ENCODE results near the gene CHRNA4. TPM values are rescaled to one million over a fixed set of nuclear protein-coding genes. Genes with fewer than 3 reads are reported as not detected.

CHRNA4 gene
- total RNA-seq, 1 experiment from 2014 or later = 0.37 TPM

DNA sequence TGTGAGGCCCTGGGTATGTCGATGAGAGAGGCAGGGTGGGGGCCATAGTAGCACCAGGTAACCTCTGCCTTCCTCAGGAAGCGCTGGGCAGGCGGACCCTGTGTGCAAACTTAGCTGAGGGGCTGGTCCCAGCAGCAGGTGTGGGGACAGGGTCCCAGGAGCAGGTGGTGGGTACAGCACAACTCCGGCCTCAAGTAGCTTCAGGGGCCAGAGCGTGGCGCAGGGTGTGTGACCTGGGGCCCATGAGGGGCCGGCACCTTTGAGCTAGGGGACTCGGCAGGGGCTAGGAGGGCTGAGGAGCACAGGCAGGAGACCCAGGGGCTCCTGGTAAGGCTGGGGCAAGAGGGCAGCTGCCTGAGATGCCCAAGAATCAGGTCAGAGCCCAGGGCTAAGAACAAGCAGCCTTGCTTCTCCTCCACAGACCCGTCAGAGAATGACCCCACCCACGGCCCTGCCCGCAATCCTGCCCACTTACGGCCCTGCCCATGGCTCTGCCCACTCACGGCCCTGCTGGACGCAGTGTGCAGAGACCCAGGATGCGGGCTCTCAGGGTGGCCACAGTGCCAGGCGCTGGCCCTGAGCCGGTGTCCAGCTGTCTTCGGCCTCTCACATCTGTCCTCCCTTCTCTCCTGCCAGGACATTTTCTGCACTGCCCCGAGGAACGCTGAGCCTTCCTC, 30.9 kb downstream of the CHRNA4 start:
- in situ Hi-C loops (cut with HindIII; ENCODE audit: low sequenced_read_pairs) = no loop called here
- no peak for DNase-seq (ENCODE audit: low spot score)

DNA sequence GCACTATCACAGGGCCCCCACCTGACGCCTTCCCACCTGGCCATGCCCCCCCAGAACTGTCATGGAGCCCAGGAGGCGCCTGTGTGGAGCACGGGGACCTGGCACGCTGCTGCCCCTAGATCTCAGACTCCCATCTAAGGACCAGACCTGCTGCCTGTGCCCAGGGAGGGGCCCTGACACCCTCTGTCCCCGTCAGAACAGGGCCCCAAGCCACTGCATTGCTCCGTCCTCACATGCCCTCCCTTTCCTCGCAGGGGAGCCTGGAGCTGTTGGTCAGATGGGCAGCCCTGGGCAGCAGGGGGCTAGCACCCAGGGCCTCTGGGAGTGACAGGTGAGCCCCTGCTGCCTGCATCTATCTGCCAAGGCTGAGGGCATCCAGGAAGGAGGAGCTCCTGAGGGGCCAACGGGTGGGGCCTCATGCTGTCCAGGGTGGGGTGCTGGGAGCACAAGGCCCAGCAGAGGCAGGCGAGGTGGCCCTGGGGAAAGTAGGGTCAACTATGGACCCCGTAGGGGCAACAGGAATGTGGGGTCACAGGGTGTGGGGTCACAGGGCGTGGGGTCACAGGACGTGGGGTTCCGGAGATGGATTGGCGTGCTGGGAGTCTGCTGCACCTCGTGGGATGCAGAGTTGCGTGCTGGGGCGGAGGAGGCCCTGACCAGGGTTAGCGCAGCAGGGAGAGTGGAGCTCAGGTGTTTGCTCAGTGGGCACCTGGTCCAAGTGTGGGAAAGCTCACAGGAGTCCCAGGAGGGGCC, 31.6 kb downstream of the CHRNA4 start:
- in situ Hi-C loops (cut with HindIII; ENCODE audit: low sequenced_read_pairs) = no loop called here
- DNase-seq (ENCODE audit: low spot score) = no peak

GRCh38 chr20:63328718-63329275, 32.4 kb downstream of the CHRNA4 start:
- no peak for DNase-seq (ENCODE audit: low spot score)
- in situ Hi-C loops (cut with HindIII; ENCODE audit: low sequenced_read_pairs) = no loop called here

GRCh38 chr20:63328026-63328700, 33.0 kb downstream of the CHRNA4 start:
- in situ Hi-C loops (cut with HindIII; ENCODE audit: low sequenced_read_pairs) = no loop called here
- DNase-seq (ENCODE audit: low spot score) = no peak

GRCh38 chr20:63327231-63327745, 33.9 kb downstream of the CHRNA4 start:
- in situ Hi-C loops (cut with HindIII; ENCODE audit: low sequenced_read_pairs) = no loop called here
- no peak for DNase-seq (ENCODE audit: low spot score)

DNA sequence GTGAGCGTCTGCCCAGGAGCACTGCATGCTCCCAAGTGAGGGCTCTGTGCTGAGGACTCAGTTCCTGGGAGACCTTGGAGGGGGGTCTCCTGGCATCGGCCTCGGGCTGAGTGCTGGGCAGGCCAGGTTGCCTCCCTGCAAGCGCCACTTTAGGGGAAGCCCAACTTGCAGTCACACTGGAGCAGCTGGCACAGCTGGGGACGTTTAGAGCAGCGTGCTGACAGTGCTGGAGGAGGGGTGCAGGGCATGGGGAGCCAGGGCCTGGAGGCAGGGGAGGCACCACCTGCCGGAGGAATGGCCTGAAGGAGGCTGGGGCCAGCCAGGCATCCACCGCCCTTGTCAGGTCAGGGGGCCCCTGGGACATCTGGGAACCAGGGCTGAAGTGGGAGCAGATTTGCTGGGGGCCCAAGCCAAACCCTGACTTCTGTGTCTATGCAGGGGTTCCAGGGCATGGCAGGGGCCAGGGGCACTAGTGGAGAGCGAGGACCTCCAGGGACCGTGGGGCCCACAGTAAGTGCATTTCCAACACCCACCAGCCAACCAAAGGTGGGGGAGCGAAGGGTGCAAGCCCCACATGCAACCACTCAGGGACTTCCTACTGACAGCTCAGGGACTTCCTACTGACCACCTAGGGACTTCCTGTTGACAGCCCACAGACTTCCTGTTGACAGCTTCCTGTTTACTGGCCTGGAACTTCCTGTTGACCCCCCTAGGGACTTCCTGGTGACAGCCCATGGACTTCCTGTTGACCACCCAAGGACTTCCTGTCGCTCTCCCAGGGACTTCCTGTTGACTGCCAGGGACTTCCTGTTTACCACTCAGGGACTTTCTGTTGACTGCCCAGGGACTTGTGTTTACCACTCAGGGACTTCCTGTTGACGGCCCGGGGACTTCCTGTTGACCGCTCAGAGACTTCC, 34.6 kb downstream of the CHRNA4 start:
- DNase-seq (ENCODE audit: low spot score) = no peak
- in situ Hi-C loops (cut with HindIII; ENCODE audit: low sequenced_read_pairs) = no loop called here

- in situ Hi-C loops (cut with HindIII; ENCODE audit: low sequenced_read_pairs) = no loop called here
Measured at GRCh38 chr20:63325554-63326313, 35.4 kb downstream of the CHRNA4 start.

GRCh38 chr20:63325021-63325471, 36.1 kb downstream of the CHRNA4 start:
- in situ Hi-C loops (cut with HindIII; ENCODE audit: low sequenced_read_pairs) = no loop called here
- DNase-seq (ENCODE audit: low spot score) = no peak

More at GRCh38 chr20:63325554-63326313, 35.4 kb downstream of the CHRNA4 start:
- no peak for DNase-seq (ENCODE audit: low spot score)

- in situ Hi-C loops (cut with HindIII; ENCODE audit: low sequenced_read_pairs) = no loop called here
- no peak for DNase-seq (ENCODE audit: low spot score)
Measured at GRCh38 chr20:63323357-63323981, 37.7 kb downstream of the CHRNA4 start.

- no peak for DNase-seq (ENCODE audit: low spot score)
- in situ Hi-C loops (cut with HindIII; ENCODE audit: low sequenced_read_pairs) = no loop called here
Measured at GRCh38 chr20:63322933-63323273, 38.2 kb downstream of the CHRNA4 start.

DNA sequence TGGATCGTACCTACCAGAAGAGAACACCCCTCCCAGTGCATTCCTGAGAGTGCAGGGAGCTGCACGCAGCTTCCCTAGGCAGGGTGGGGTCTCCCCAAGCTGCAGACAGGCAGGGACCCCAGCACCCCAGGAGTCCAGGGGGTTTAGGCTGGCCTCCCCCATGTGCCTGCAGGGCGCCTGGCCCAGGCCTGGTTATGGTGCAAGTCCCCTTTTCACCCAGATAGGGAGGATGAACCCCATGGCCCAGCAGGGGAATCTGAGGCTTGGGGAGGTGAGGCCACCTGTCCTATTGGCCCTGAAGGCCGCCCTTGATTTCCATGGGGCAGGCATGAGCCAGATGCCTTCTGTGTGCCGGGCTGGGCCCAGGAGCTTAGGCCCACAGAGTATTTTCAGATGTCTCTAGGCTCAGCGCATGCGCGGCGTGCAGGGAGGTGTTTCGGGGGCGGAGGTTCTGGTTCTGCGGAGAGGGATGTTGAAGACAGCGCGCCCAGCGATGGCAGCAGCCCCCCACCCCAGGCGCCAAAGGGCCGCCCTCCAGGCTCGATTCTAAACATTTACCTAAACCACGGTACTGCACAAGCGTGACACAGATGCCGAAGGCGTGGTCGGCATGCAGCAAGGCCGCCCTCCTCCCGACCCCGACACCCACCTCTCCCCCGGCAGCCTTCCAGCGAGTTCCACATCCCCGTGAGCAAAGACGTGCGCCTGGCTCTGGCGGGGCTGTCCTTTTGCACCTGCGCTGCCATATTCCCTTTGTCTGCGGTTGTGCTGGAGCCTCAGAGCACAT, 38.8 kb downstream of the CHRNA4 start:
- no peak for DNase-seq (ENCODE audit: low spot score)
- in situ Hi-C loops (cut with HindIII; ENCODE audit: low sequenced_read_pairs) = no loop called here

DNA sequence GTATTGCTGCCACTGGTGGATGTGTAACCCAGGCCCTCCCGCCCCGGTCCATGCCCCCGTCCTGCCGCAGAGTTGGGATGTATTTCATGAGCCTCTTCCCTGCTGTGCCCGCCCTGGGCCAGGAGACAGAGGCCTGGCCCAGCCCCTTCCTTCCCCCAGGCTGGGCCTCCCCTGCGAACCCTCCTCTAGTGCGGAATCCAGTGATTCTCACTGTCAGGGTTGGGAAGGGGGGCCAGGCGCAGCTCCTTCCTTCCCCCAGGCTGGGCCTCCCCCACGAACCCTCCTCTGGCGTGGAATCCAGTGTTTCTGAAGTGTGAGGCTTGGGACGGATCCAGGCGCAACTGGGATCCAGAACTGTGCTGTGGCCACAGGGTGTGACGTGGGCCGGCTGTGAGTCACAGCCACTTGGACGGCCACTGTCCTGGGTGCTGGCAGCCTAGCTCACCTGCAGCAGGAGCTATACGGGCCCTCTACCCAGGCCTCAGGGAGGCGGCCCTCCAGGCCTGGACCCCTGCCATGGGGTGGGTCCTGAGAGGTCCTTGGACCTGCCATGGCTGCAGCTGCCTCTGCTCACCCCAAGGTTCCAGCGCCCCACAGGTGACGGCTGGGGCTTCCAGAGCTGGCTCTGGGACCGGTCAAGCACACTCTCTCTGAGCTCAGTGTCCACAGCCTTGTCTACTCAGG, 39.9 kb downstream of the CHRNA4 start:
- DNase-seq (ENCODE audit: low spot score) = no peak
- in situ Hi-C loops (cut with HindIII; ENCODE audit: low sequenced_read_pairs) = no loop called here

DNA sequence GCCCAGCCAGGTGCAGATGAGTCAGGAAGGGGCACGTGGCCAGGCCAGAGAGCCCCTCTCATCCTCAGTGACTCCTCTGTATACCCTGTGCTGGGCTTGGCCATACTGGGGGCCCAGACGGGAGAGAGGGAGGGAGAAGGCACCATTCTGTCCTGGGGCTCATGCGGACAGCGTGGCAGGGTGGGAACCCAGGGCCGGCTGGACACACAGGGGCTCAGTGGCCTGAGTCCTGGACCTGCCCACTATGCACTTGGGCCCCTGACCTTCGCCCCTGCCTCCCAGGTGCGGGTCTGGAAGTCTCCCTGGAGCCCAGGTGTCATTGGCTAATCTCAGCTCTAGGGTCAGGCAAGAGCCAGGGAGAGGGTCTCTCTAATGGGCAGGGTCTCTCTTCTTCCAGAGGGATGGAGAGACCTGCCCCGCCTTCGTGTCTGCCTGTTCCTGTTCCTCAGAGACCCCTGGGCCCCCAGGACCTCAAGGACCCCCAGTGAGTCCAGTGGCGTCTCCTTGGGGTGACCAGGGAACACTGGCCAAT, 40.5 kb downstream of the CHRNA4 start:
- DNase-seq (ENCODE audit: low spot score) = no peak
- in situ Hi-C loops (cut with HindIII; ENCODE audit: low sequenced_read_pairs) = no loop called here

- in situ Hi-C loops (cut with HindIII; ENCODE audit: low sequenced_read_pairs) = no loop called here
- DNase-seq (ENCODE audit: low spot score) = no peak
Measured at GRCh38 chr20:63320041-63320511, 41.1 kb downstream of the CHRNA4 start.

GRCh38 chr20:63319164-63320040, 41.7 kb downstream of the CHRNA4 start:
- DNase-seq (ENCODE audit: low spot score) = no peak
- in situ Hi-C loops (cut with HindIII; ENCODE audit: low sequenced_read_pairs) = no loop called here

Data from G401 (cell line).